ENCODE data around the gene OPCML.
"Not testable (repeated sequence)": the region's sequence is repeated elsewhere in the genome, so short reads cannot be mapped to it uniquely, and the experiment has no call there.

The OPCML gene

GRCh38 chr11:132410383-132410782 is 1121.9 kb downstream of the OPCML start:
- DNase-seq (ENCODE audit: low read depth in 2 of 2, low spot score in 1 of 2), result no peak

- no peak for DNase-seq (ENCODE audit: low read depth in 2 of 2, low spot score in 1 of 2)
These were observed 1122.5 kb downstream of the OPCML start for GRCh38 chr11:132409573-132410355.

GRCh38 chr11:132408877-132409276 is 1123.4 kb downstream of the OPCML start:
- no peak for DNase-seq (ENCODE audit: low read depth in 2 of 2, low spot score in 1 of 2)

- no peak for DNase-seq (ENCODE audit: low read depth in 2 of 2, low spot score in 1 of 2)
These were observed 1126.6 kb downstream of the OPCML start for GRCh38 chr11:132405728-132406127.

GRCh38 chr11:132402071-132402684 is 1130.1 kb downstream of the OPCML start:
- no peak for DNase-seq (ENCODE audit: low read depth in 2 of 2, low spot score in 1 of 2)

DNA sequence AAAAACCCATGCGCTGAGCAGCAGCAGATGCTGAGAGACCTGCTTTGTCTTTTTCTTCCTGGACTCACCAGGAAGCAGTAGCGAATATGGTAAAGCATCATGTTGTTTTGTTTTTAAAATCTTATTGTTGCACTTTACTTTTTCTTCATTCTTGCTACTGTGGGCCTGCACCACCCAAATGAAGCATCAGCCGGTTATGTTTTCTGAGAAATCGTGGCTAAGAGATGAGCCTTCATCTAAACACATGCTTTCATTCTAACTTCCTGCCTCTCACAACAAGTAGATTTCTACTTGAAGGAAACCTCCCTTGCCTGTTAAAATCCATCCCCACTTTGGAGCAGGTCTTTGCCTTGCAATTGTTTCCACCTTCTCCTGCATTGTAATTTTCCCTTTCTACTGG is 1136.0 kb downstream of the OPCML start:
- DNase-seq (ENCODE audit: low read depth in 2 of 2, low spot score in 1 of 2), result no peak

- no peak for DNase-seq (ENCODE audit: low read depth in 2 of 2, low spot score in 1 of 2)
These were observed 1136.9 kb downstream of the OPCML start for GRCh38 chr11:132395434-132395833.

DNA sequence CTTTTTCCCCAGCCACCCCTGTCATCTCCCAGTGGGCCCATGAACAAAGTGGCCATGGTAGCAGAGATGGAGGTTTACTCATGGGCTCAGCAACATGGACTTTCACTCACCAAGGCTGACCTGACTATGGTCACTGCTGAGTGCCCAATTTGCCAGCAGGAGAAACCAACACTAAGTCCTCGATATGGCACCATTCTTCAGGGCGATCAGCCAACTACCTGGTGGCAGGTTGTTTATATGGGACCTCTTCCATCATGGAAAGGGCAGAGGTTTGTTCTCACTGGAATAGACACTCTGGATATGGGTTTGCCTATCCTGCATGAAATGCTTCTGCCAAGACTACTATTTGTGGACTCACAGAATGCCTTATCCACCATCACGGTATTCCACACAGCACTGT is 1152.8 kb downstream of the OPCML start:
- no peak for DNase-seq (ENCODE audit: low read depth in 2 of 2, low spot score in 1 of 2)

- DNase-seq (ENCODE audit: low read depth in 2 of 2, low spot score in 1 of 2), result no peak
These were observed 1158.7 kb downstream of the OPCML start for GRCh38 chr11:132373405-132374143.

GRCh38 chr11:132370114-132370513 is 1162.2 kb downstream of the OPCML start:
- not testable (repeated sequence) for DNase-seq (ENCODE audit: low read depth in 2 of 2, low spot score in 1 of 2)

- DNase-seq (ENCODE audit: low read depth in 2 of 2, low spot score in 1 of 2), result no peak
These were observed 1165.0 kb downstream of the OPCML start for GRCh38 chr11:132367293-132367692.

- DNase-seq (ENCODE audit: low read depth in 2 of 2, low spot score in 1 of 2), result no peak
These were observed 1166.7 kb downstream of the OPCML start for GRCh38 chr11:132365650-132366049.

All from stimulated activated CD8-positive, alpha-beta memory T cell treated with anti-CD3 and anti-CD28 coated beads, Interleukin-4, amount 100 ng/mL, for 1 hour (primary cell).